ENCODE data around the gene GALNT7.

- TF ChIP-seq SP1 (IDR thresholded peaks at IDR 0.05) (no peak), CTCF (IDR thresholded peaks at IDR 0.05; ENCODE audit: low read depth, low read length, missing input control) (no peak), MAX (IDR thresholded peaks at IDR 0.05) (no peak)
Measured at GRCh38 chr4:173316060-173316459, 147.4 kb downstream of the GALNT7 start.
